Body of pancreas (tissue), 4 donors: ENCODE data around the gene TEKTIP1.

Source experiments
- POLR2A ChIP-seq, 3 donors: fragments of 450-650 bp; IDR thresholded peaks; one replicate each; pipeline ENCODE4 v1.6.1; 2016; ENCODE audit warnings: antibody characterized with exemption in 3 of 3, mild to moderate bottlenecking in 2 of 3
- TF ChIP-seq, protein P1 (sequence below), 7 experiments: fragments of 450-650 bp in 4 of 7; fragments of 200-600 bp in 3 of 7; sonication (generic) in 3 of 7; IDR thresholded peaks; one replicate each; pipeline ENCODE4 v1.5.1; 2016 to 2019; ENCODE audit warnings: antibody characterized with exemption in 7 of 7

DNA sequence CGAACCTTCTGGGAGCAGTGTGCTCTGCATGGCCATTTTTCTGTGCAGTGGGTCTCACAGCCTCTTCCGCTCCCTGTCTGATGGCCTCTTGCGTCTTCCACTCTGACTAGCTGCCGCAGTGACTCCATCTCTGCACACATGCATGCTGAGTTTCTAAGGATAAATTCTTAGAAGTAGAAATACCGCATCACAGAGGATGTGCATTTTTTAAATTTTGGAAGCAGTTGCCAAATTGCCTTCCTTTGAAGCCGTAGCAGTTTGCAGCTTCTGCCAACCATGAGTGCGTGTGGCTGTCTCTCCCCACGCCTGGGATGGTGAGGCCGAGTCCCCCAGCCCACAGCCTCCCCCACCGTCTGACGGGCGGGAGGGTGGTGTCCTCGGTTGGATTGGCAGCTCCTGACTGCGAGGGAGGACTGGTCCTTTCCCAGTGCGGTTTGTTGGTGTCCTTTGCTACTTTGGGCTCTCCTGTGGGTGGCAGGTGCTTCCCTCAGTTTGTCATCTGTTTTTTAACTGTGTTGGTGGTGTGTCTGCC is 23.0 kb upstream of the TEKTIP1 start:
- no peak for TF ChIP-seq POLR2A (IDR thresholded peaks at IDR 0.05)
- TF ChIP-seq, protein P1, sequence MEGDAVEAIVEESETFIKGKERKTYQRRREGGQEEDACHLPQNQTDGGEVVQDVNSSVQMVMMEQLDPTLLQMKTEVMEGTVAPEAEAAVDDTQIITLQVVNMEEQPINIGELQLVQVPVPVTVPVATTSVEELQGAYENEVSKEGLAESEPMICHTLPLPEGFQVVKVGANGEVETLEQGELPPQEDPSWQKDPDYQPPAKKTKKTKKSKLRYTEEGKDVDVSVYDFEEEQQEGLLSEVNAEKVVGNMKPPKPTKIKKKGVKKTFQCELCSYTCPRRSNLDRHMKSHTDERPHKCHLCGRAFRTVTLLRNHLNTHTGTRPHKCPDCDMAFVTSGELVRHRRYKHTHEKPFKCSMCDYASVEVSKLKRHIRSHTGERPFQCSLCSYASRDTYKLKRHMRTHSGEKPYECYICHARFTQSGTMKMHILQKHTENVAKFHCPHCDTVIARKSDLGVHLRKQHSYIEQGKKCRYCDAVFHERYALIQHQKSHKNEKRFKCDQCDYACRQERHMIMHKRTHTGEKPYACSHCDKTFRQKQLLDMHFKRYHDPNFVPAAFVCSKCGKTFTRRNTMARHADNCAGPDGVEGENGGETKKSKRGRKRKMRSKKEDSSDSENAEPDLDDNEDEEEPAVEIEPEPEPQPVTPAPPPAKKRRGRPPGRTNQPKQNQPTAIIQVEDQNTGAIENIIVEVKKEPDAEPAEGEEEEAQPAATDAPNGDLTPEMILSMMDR (IDR thresholded peaks at IDR 0.05) = no peak
